AG04450 (cell line): ENCODE data around the gene MAVS. TPM values are rescaled to one million over a fixed set of nuclear protein-coding genes. Genes with fewer than 3 reads are reported as not detected.
"Not testable (repeated sequence)": the region's sequence is repeated elsewhere in the genome, so short reads cannot be mapped to it uniquely, and the experiment has no call there.

Source experiments
- CTCF ChIA-PET: fragments of 300-600, 350-600 bp; formaldehyde crosslinking; extraction: SDS; loops from one replicate; lab custom pipeline; 2022; ENCODE audit warnings: antibody characterized with exemption, inconsistent platforms; lab: Charles Lee
- POLR2A ChIA-PET: fragments of 350-600 bp; formaldehyde crosslinking; extraction: SDS; loops from one replicate; lab custom pipeline; 2021; ENCODE audit warnings: antibody characterized with exemption, inconsistent platforms; lab: Yijun Ruan, JAX
- DNase-seq: peaks from one replicate; pipeline ENCODE4 v3.0.0-alpha.2; 2011; ENCODE audit warnings: low read depth, low spot score
- H3K27ac ChIP-seq: one replicate; pipeline ENCODE4 v1.5.1; 2012; ENCODE audit warnings: low read depth, low read length, control low read depth
- H3K27me3 ChIP-seq: one replicate; pipeline ENCODE4 v1.6.0; 2012; ENCODE audit warnings: low read length; ENCODE audit not compliant: control insufficient read depth, insufficient read depth
- H3K4me3 ChIP-seq: 2 replicates; pipeline ENCODE4 v1.5.1; 2011; ENCODE audit warnings: mild to moderate bottlenecking, low read depth, low read length, control low read depth
- H3K9me3 ChIP-seq: 2 replicates; pipeline ENCODE4 v1.5.1; 2012; ENCODE audit warnings: low read length; ENCODE audit not compliant: control insufficient read depth, insufficient read depth
- polyA plus RNA-seq: library from polyadenylated mRNA; depleted of rRNA; stranded (reverse); fragments of >200 nt; gene quantifications from 2 replicates; pipeline ENCODE4 v1.2.3, GENCODE V29; 2011
- TF ChIP-seq, protein P1 (sequence below): IDR thresholded peaks from 2 replicates; pipeline ENCODE4 v1.5.1; 2011; ENCODE audit warnings: low read depth, low read length, control low read depth, inconsistent platforms

The MAVS gene
- polyA plus RNA-seq, 1 experiment, result 16.4 TPM

DNA sequence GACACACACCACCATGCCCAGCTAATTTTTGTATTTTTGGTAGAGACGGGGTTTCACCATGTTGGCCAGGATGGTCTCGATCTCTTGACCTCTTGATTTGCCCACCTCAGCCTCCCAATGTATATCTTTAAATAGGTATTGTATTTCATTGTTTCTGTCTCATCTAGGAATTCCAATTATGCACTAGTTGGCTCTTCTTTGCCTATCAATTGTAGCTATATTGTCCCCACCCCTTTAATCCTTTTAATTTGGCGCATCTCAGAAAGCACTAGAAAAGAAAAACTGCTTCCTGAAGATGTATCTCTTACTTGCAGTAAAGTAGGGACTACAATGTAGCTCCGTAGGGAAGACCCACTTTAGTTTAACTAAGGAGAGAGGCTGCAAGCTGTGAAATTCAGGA is 10.5 kb upstream of the MAVS start:
- Histone ChIP-seq H3K27ac (no peak overlapping the region), H3K4me3 (no peak overlapping the region), H3K27me3 (no peaks in the 10 kb centered on the region), H3K9me3 (no peaks in the 10 kb centered on the region; the same call in 1 of the 2 replicates)
- POLR2A ChIA-PET, result no interaction called here
- CTCF ChIA-PET, result interaction anchor here (1.0 to 1.2 kb wide), 2 partner anchors 18 to 19 kb away, joined by 3 to 4 read pairs; no protein-coding TSS in a partner anchor
- DNase-seq, result no peak
- TF ChIP-seq, protein P1, sequence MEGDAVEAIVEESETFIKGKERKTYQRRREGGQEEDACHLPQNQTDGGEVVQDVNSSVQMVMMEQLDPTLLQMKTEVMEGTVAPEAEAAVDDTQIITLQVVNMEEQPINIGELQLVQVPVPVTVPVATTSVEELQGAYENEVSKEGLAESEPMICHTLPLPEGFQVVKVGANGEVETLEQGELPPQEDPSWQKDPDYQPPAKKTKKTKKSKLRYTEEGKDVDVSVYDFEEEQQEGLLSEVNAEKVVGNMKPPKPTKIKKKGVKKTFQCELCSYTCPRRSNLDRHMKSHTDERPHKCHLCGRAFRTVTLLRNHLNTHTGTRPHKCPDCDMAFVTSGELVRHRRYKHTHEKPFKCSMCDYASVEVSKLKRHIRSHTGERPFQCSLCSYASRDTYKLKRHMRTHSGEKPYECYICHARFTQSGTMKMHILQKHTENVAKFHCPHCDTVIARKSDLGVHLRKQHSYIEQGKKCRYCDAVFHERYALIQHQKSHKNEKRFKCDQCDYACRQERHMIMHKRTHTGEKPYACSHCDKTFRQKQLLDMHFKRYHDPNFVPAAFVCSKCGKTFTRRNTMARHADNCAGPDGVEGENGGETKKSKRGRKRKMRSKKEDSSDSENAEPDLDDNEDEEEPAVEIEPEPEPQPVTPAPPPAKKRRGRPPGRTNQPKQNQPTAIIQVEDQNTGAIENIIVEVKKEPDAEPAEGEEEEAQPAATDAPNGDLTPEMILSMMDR, result no peak

DNA sequence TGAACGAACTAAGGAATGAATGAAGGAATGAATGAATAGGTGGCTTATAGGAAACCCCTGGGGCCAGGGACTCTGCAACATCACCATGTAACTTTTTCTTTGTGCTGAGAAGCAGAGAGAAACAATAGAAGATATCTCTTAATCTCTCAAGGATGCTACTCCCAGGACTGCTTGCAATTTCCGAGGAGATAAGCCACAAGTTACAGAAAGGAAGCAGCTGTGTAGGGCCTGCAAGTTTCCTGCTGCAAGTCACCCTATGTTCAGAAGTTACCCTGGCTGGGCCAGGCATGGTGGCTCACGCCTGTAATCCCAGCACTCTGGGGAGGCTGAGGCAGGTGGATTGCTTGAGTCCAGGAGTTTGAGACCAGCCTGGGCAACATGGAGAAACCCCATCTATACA is 7.3 kb upstream of the MAVS start:
- no peak for DNase-seq
- TF ChIP-seq, protein P1, result no peak
- ChIA-PET CTCF (interaction anchor here (1.0 to 1.1 kb wide), 2 partner anchors 19 to 20 kb away, joined by 3 read pairs; partner anchors contain the start of gene AP5S1), POLR2A (no interaction called here)
- no peak overlapping the region for H3K27ac ChIP-seq
- H3K4me3 ChIP-seq, result no peak overlapping the region
- no peaks in the 10 kb centered on the region; the same call in 1 of the 2 replicates for H3K9me3 ChIP-seq
- no peaks in the 10 kb centered on the region for H3K27me3 ChIP-seq

GRCh38 chr20:3840201-3840600 is 6.4 kb upstream of the MAVS start:
- DNase-seq, H3K27ac ChIP-seq, H3K27me3 ChIP-seq, H3K4me3 ChIP-seq, POLR2A ChIA-PET, H3K9me3 ChIP-seq: not testable (repeated sequence)
- CTCF ChIA-PET, result interaction anchor here (1.1 kb wide), 1 partner anchor 21 kb away, joined by 3 read pairs; no protein-coding TSS in a partner anchor

DNA sequence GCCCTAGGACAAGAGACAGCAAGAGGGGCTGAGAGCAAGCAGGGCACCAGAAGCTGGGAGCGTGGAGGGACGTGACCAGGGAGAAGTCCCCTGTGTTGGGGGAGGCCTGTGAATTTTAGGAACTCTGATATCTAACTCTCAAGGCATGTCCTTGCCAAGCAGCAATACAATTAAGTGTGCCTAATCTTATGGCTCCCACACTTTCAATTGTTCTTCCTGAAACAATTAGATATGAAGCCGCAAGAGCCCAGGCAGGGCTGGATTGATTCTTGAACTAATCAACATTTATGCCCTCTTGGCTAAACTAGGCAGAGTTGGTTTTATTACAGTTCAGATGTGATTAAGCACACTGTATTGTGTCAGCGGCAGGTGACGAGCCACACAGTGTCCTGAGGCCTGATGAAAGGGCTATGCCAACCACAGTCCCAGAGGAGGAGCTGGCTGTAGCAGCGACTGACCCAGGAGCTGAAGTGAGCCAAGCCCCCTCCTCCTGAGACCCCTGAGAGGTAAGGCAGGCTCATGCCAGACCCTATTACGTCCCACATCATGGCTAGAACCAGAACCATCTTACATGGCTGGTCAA is 4.2 kb upstream of the MAVS start:
- DNase-seq, result no peak
- H3K27ac ChIP-seq, result no peak overlapping the region
- ChIA-PET POLR2A (no interaction called here), CTCF (interaction anchor here (0.6 to 1.1 kb wide), 3 partner anchors 12 to 87 kb away, joined by 3 to 4 read pairs (median 3); no protein-coding TSS in a partner anchor)
- H3K27me3 ChIP-seq, result no peaks in the 10 kb centered on the region
- no peak overlapping the region for H3K4me3 ChIP-seq
- TF ChIP-seq, protein P1, result no peak
- H3K9me3 ChIP-seq, result no peaks in the 10 kb centered on the region; the same call in 1 of the 2 replicates

- H3K4me3 ChIP-seq, result no peak overlapping the region
- ChIA-PET POLR2A (no interaction called here), CTCF (interaction anchor here (0.9 to 1.1 kb wide), 2 partner anchors 25 to 88 kb away, joined by 3 to 4 read pairs; no protein-coding TSS in a partner anchor)
- peak overlapping the region; percentile 39 for H3K27ac ChIP-seq
- no peaks in the 10 kb centered on the region; the same call in 1 of the 2 replicates for H3K9me3 ChIP-seq
- DNase-seq, result peak; percentile 27
- TF ChIP-seq, protein P1, result no peak
- H3K27me3 ChIP-seq, result no peaks in the 10 kb centered on the region
These were observed 3.1 kb upstream of the MAVS start for GRCh38 chr20:3843490-3843889.

- H3K9me3 ChIP-seq, CTCF ChIA-PET, H3K27me3 ChIP-seq, H3K4me3 ChIP-seq, DNase-seq, H3K27ac ChIP-seq: not testable (repeated sequence)
- POLR2A ChIA-PET, result interaction anchor here (1.0 kb wide), 1 partner anchor 23 kb away, joined by 6 read pairs; no protein-coding TSS in a partner anchor
These were observed 2.5 kb upstream of the MAVS start for GRCh38 chr20:3843990-3844619.
